Measurements from ENCODE around the gene DAZAP2. TPM values are rescaled to one million over a fixed set of nuclear protein-coding genes. Genes with fewer than 3 reads are reported as not detected.
"Not testable (repeated sequence)": the region's sequence is repeated elsewhere in the genome, so short reads cannot be mapped to it uniquely, and the experiment has no call there.

DAZAP2 gene
- total RNA-seq, 1 donor from 2014 or later = 130 TPM

DNA sequence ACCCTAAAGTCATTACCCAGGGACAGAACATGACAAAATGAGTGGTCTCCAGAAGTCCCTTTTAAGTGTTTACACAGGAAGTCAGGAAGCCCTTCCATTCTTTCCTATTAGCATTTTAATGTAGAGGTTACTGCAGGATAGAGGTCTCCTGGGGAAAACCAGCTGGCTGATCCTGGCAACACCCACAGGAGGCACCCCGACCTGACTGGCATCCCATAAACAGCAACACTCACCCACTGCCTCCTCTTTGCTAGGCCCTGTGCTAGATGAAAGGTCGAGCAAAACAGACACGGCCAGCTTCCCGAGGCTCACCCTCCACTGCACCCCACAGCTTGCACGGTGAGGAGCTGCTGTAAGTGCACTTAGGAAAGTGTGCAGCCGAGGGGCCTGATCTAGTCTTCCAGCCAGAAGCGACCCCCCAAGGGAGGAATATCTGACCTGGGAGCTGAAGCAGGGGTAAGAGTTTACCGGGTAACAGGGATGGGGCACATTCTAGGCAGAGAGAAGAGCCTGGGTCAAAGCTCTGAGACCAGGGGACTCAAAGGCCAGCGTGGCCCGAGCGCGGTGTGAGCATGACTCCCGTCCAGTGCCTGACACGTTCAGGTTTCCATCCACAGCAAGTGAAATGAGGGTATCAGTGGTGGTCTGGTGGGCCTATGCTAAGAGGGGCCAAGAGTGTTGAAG lies 9.0 kb downstream of the DAZAP2 start:
- peaks cover 12% of the 10 kb centered on the region for H3K4me1 Mint-ChIP-seq (ENCODE audit: unreplicated experiment)
- no peak overlapping the region for H3K27ac Mint-ChIP-seq (ENCODE audit: unreplicated experiment)
- DNase-seq (ENCODE audit: extremely low spot score, unreplicated experiment) = no peak
- H3K9me3 Mint-ChIP-seq (ENCODE audit: unreplicated experiment) = no peaks in the 10 kb centered on the region
- TF ChIP-seq, protein P1, sequence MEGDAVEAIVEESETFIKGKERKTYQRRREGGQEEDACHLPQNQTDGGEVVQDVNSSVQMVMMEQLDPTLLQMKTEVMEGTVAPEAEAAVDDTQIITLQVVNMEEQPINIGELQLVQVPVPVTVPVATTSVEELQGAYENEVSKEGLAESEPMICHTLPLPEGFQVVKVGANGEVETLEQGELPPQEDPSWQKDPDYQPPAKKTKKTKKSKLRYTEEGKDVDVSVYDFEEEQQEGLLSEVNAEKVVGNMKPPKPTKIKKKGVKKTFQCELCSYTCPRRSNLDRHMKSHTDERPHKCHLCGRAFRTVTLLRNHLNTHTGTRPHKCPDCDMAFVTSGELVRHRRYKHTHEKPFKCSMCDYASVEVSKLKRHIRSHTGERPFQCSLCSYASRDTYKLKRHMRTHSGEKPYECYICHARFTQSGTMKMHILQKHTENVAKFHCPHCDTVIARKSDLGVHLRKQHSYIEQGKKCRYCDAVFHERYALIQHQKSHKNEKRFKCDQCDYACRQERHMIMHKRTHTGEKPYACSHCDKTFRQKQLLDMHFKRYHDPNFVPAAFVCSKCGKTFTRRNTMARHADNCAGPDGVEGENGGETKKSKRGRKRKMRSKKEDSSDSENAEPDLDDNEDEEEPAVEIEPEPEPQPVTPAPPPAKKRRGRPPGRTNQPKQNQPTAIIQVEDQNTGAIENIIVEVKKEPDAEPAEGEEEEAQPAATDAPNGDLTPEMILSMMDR (IDR thresholded peaks at IDR 0.05) = no peak
- no peak overlapping the region for H3K4me3 Mint-ChIP-seq (ENCODE audit: unreplicated experiment)
- H3K36me3 Mint-ChIP-seq (ENCODE audit: unreplicated experiment) = peaks cover 11% of the 10 kb centered on the region
- H3K27me3 Mint-ChIP-seq (ENCODE audit: unreplicated experiment) = no peaks in the 10 kb centered on the region

DNA sequence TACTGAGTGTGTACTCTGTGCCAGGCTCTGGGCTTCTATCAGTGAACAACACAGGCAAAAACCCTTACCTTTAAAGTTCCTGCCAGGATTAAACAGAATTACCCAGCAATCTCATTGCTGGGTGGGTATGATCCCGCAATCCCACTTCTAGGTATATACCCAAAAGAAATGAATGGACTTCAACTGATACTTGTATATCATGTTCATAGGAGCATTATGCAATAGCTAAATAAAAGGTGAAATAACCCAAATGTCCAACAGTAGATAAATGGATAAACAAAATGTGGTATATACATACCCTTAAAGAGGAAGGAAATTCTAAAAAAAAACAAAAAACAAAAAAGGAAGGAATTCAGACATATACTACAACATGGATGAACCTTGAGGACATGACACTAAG lies 14.7 kb downstream of the DAZAP2 start:
- Mint-ChIP-seq H3K36me3 (ENCODE audit: unreplicated experiment) (peaks cover 3% of the 10 kb centered on the region), H3K27me3 (ENCODE audit: unreplicated experiment) (no peaks in the 10 kb centered on the region), H3K9me3 (ENCODE audit: unreplicated experiment) (no peaks in the 10 kb centered on the region), H3K4me1 (ENCODE audit: unreplicated experiment) (peaks cover 3% of the 10 kb centered on the region), H3K4me3 (ENCODE audit: unreplicated experiment) (no peak overlapping the region), H3K27ac (ENCODE audit: unreplicated experiment) (no peak overlapping the region)
- DNase-seq (ENCODE audit: extremely low spot score, unreplicated experiment) = no peak
- TF ChIP-seq, protein P1 (IDR thresholded peaks at IDR 0.05) = no peak

DNA sequence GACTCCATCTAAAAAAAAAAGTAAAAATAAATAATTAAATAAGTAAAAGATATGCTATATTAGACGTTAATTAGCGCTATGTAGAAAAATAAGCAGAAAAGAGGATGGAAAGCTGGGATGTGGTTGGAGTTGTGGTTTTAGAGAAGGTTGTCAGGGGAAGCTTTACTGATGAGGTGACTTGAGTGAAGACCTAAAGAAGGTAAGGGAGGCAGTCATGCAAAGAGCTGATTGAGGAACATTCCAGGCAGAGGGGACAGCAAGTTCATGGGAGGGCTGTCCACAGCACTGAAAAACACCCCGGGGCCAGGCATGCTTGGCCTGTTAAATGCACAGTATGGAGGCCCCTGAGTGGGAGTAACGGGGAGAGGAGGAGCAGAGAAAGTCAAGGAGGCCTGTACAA lies 15.9 kb downstream of the DAZAP2 start:
- peak overlapping the region; percentile 15 for H3K27ac Mint-ChIP-seq (ENCODE audit: unreplicated experiment)
- H3K36me3 Mint-ChIP-seq (ENCODE audit: unreplicated experiment) = peaks cover 3% of the 10 kb centered on the region
- no peak overlapping the region for H3K4me3 Mint-ChIP-seq (ENCODE audit: unreplicated experiment)
- TF ChIP-seq, protein P1 (IDR thresholded peaks at IDR 0.05) = no peak
- peaks cover 3% of the 10 kb centered on the region for H3K4me1 Mint-ChIP-seq (ENCODE audit: unreplicated experiment)
- DNase-seq (ENCODE audit: extremely low spot score, unreplicated experiment) = no peak
- no peaks in the 10 kb centered on the region for H3K27me3 Mint-ChIP-seq (ENCODE audit: unreplicated experiment)
- H3K9me3 Mint-ChIP-seq (ENCODE audit: unreplicated experiment) = no peaks in the 10 kb centered on the region

DNA sequence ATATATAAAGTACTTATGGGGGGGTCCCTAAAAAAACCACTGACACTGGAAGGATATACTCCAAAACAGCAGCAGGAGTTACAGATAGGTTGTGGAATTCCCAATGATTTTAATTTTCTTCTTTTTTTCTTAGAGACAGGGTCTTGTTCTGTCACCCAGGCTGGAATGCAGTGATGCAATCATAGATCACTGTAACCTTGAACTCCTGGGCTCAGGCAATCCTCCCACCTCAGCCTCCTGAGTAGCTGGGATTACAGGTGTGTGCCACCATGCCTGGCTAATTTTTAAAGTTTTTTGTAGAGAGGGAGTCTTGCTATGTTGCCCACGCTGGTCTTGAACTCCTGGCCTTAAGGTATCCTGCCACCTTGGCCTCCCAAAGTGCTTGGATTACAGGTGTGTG lies 21.0 kb downstream of the DAZAP2 start:
- H3K27me3 Mint-ChIP-seq (ENCODE audit: unreplicated experiment); DNase-seq (ENCODE audit: extremely low spot score, unreplicated experiment); H3K9me3 Mint-ChIP-seq (ENCODE audit: unreplicated experiment); H3K27ac Mint-ChIP-seq (ENCODE audit: unreplicated experiment); H3K36me3 Mint-ChIP-seq (ENCODE audit: unreplicated experiment); H3K4me3 Mint-ChIP-seq (ENCODE audit: unreplicated experiment); H3K4me1 Mint-ChIP-seq (ENCODE audit: unreplicated experiment): not testable (repeated sequence)

DNA sequence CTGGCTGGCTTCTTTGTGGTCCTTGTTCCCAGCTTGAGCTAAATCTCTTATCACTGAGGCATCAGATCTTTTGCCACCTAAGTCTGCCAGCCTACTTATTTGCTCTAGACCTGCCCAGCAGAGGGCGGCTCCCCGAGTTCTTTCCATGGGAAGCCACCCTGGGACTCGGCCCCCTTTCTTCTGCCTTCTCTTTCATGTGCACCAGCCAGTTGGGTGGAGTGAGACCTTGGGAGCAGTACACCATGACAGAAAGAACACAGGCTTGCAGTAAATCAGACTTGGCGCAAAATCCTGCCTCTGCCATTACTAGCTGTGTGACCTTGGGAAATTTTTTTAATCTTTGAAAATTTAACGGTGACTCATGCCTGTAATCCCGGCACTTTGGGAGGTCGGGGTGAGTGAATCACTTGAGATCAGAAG lies 24.1 kb downstream of the DAZAP2 start:
- H3K9me3 Mint-ChIP-seq (ENCODE audit: unreplicated experiment) = no peaks in the 10 kb centered on the region
- H3K4me1 Mint-ChIP-seq (ENCODE audit: unreplicated experiment) = peaks cover 2% of the 10 kb centered on the region
- DNase-seq (ENCODE audit: extremely low spot score, unreplicated experiment) = no peak
- no peak overlapping the region for H3K4me3 Mint-ChIP-seq (ENCODE audit: unreplicated experiment)
- no peaks in the 10 kb centered on the region for H3K36me3 Mint-ChIP-seq (ENCODE audit: unreplicated experiment)
- TF ChIP-seq, protein P1 (IDR thresholded peaks at IDR 0.05) = peak; percentile 49
- H3K27me3 Mint-ChIP-seq (ENCODE audit: unreplicated experiment) = no peaks in the 10 kb centered on the region
- no peak overlapping the region for H3K27ac Mint-ChIP-seq (ENCODE audit: unreplicated experiment)

Data from osteocyte (in vitro differentiated cells).